Thyroid gland (tissue), 4 donors: ENCODE results near the gene SLC2A13. TPM values are rescaled to one million over a fixed set of nuclear protein-coding genes. Genes with fewer than 3 reads are reported as not detected.

Experiments used
- DNase-seq, 2 donors: peaks; one replicate each; pipeline ENCODE4 v3.0.0-alpha.2; 2019
- H3K27ac ChIP-seq, 3 donors: fragments of 200-600 bp; sonication (generic); 1 replicate in 2 of 3; 2 replicates in 1 of 3; pipeline ENCODE4 v1.5.1; 2016 to 2019; ENCODE audit warnings: mild to moderate bottlenecking in 1 of 3, moderate library complexity in 1 of 3
- H3K27me3 ChIP-seq: fragments of 200-600 bp; sonication (generic); one replicate; pipeline ENCODE4 v1.5.1; 2019
- H3K36me3 ChIP-seq, 2 donors: fragments of 200-600 bp; sonication (generic); one replicate each; pipeline ENCODE4 v1.5.1; 2016 to 2019
- H3K4me1 ChIP-seq, 2 donors: fragments of 200-600 bp; sonication (generic); one replicate each; pipeline ENCODE4 v1.5.1; 2017 to 2019
- H3K4me3 ChIP-seq, 3 donors: fragments of 200-600 bp; sonication (generic); replicated peaks in 1 of 3; 1 replicate in 2 of 3; 2 replicates in 1 of 3; pipeline ENCODE4 v1.5.1; 2016; ENCODE audit warnings: mild to moderate bottlenecking in 1 of 3
- H3K9me3 ChIP-seq: fragments of 200-600 bp; sonication (generic); one replicate; pipeline ENCODE4 v1.5.1; 2017
- CTCF ChIP-seq, 6 experiments: fragments of 200-600 bp in 3 of 6; fragments of 450-650 bp in 3 of 6; sonication (generic) in 3 of 6; IDR thresholded peaks; one replicate each; pipeline ENCODE4 v1.5.1; 2016 to 2019; ENCODE audit warnings: antibody characterized with exemption in 6 of 6, mild to moderate bottlenecking in 2 of 6, inconsistent platforms in 1 of 6, moderate library complexity in 1 of 6
- POLR2A ChIP-seq, 2 donors: fragments of 450-650 bp; IDR thresholded peaks; one replicate each; pipeline ENCODE4 v1.6.1; 2017; ENCODE audit warnings: antibody characterized with exemption in 2 of 2, mild to moderate bottlenecking in 2 of 2, moderate library complexity in 1 of 2
- WGBS, 2 donors: methylation state at CpG; one replicate each; pipeline ENCODE4 v1.1.5; 2017; 5-methylcytosine and 5-hydroxymethylcytosine counted together
- intact Hi-C: fragments of 100-400 bp; cut with DNase I; formaldehyde crosslinking; loops from one replicate; pipeline ENCODE4 v1.15.1; 2023
- total RNA-seq, 4 donors: library from RNA; depleted of rRNA; stranded (reverse); fragments of >200 nt; gene quantifications; one replicate each; pipeline ENCODE4 v1.2.3, GENCODE V29; 2016

The SLC2A13 gene
- total RNA-seq, 4 donors from 2014 or later = 9.8 to 21.3 (median 10.0) TPM

- intact Hi-C loops = no loop called here
- no peak overlapping the region for H3K27ac ChIP-seq
- TF ChIP-seq POLR2A (IDR thresholded peaks at IDR 0.05) = no peak
- TF ChIP-seq CTCF (IDR thresholded peaks at IDR 0.05) = no peak
- H3K4me3 ChIP-seq = no peak overlapping the region
- no peaks in the 10 kb centered on the region for H3K4me1 ChIP-seq
- H3K36me3 ChIP-seq = no peaks in the 10 kb centered on the region
- 57 to 58% methylated on average over 2 of the region's 2 CpGs for WGBS, 2 donors
- DNase-seq = no peak
- H3K9me3 ChIP-seq = no peaks in the 10 kb centered on the region
- H3K27me3 ChIP-seq = no peaks in the 10 kb centered on the region
These were observed 300.2 kb downstream of the SLC2A13 start for GRCh38 chr12:39805651-39806050.

DNA sequence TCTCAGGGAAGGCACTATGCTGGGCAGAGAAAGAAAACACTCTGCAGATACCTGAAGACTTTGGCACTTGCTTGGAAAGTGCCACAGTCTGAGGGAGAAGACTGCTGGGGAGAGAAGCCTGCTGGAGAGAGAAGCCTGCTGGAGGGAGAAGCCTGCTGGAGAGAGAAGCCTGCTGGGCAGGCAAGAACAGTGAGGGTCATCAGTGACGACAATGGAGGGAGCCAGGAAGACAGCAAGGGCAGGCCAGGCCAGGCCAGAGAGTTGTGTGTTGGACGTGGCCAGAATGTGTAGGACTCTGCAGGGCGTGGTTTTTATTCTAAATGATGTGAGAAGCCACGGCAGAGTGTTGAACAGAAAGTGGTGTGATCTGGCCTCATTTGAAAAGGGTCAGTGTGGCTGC is 301.0 kb downstream of the SLC2A13 start:
- no peak for TF ChIP-seq POLR2A (IDR thresholded peaks at IDR 0.05)
- no peak for TF ChIP-seq CTCF (IDR thresholded peaks at IDR 0.05)
- no peak for DNase-seq
- H3K27ac ChIP-seq = no peak overlapping the region
- intact Hi-C loops = no loop called here
- 74 to 82% methylated on average over 4 of the region's 4 CpGs for WGBS, 2 donors
- no peaks in the 10 kb centered on the region for H3K27me3 ChIP-seq
- no peaks in the 10 kb centered on the region for H3K4me1 ChIP-seq
- H3K4me3 ChIP-seq = no peak overlapping the region
- H3K9me3 ChIP-seq = no peaks in the 10 kb centered on the region
- no peaks in the 10 kb centered on the region for H3K36me3 ChIP-seq

GRCh38 chr12:39804479-39804878 is 301.4 kb downstream of the SLC2A13 start:
- Histone ChIP-seq H3K27ac (no peak overlapping the region), H3K4me3 (no peak overlapping the region), H3K4me1 (no peaks in the 10 kb centered on the region), H3K9me3 (no peaks in the 10 kb centered on the region), H3K36me3 (no peaks in the 10 kb centered on the region), H3K27me3 (no peaks in the 10 kb centered on the region)
- no peak for DNase-seq
- 84 to 91% methylated on average over 1 of the region's 1 CpG for WGBS, 2 donors
- intact Hi-C loops = no loop called here
- TF ChIP-seq POLR2A (IDR thresholded peaks at IDR 0.05) (no peak), CTCF (IDR thresholded peaks at IDR 0.05) (no peak)

- no peaks in the 10 kb centered on the region for H3K9me3 ChIP-seq
- no peak for DNase-seq
These were observed 302.7 kb downstream of the SLC2A13 start for GRCh38 chr12:39803151-39803550.

DNA sequence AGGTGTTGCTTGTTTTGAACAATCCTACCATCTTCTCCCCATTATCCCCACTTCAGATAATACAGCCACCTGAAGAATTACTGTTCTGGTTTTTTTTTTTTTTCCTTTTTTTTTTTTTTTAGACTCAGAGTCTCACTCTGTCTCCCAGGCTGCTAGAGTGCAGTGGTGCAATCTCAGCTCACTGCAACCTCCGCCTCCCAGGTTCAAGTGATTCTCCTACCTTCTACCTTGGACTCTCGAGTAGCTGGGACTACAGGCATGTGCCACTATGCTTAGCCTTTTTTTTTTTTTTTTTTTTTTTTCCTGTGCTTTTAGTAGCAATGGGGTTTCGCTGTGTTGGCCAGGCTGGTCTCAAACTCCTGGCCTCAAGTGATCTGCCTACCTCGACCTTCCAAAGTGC is 306.9 kb downstream of the SLC2A13 start:
- intact Hi-C loops = no loop called here
- TF ChIP-seq POLR2A (IDR thresholded peaks at IDR 0.05) (no peak), CTCF (IDR thresholded peaks at IDR 0.05) (no peak)
- Histone ChIP-seq H3K9me3 (no peaks in the 10 kb centered on the region), H3K27ac (no peak overlapping the region), H3K36me3 (no peaks in the 10 kb centered on the region), H3K27me3 (no peaks in the 10 kb centered on the region), H3K4me3 (no peak overlapping the region), H3K4me1 (no peaks in the 10 kb centered on the region)
- DNase-seq = no peak
- 69 to 77% methylated on average over 4 of the region's 4 CpGs for WGBS, 2 donors

More at GRCh38 chr12:39803151-39803550, 302.7 kb downstream of the SLC2A13 start:
- Histone ChIP-seq H3K27ac (no peak overlapping the region), H3K36me3 (no peaks in the 10 kb centered on the region), H3K27me3 (no peaks in the 10 kb centered on the region), H3K4me1 (no peaks in the 10 kb centered on the region), H3K4me3 (no peak overlapping the region)
- no peak for TF ChIP-seq CTCF (IDR thresholded peaks at IDR 0.05)
- no peak for TF ChIP-seq POLR2A (IDR thresholded peaks at IDR 0.05)
- WGBS, 2 donors = 79 to 82% methylated on average over 2 of the region's 2 CpGs
- intact Hi-C loops = no loop called here
